Measurements from ENCODE around the gene ZNF831. TPM values are rescaled to one million over a fixed set of nuclear protein-coding genes. Genes with fewer than 3 reads are reported as not detected.
A peak's percentile ranks its signal among the peaks of the same experiment; 100 is the strongest.

ZNF831 gene
- total RNA-seq, 2 experiments from 2014 or later, result 10.9 to 11.9 TPM

- H3K27ac Mint-ChIP-seq, result peak overlapping the region; percentile 97
- peaks cover 9% of the 10 kb centered on the region for H3K36me3 Mint-ChIP-seq (ENCODE audit: low read depth)
- peaks cover 75% of the 10 kb centered on the region for H3K4me1 Mint-ChIP-seq (ENCODE audit: low read depth)
- no peak overlapping the region for H3K4me3 Mint-ChIP-seq
- DNase-seq (peak; percentile 35), ATAC-seq (no peak)
- H3K9me3 Mint-ChIP-seq, result peaks cover 10% of the 10 kb centered on the region
- CTCF ChIA-PET, result interaction anchor here (0.9 to 6.9 kb wide), 6 partner anchors 8 to 87 kb away, joined by 3 to 36 read pairs (median 4); no protein-coding TSS in a partner anchor
- TF ChIP-seq CTCF (IDR thresholded peaks at IDR 0.05), result no peak
- POLR2A ChIA-PET, result interaction anchor here (1.5 to 6.6 kb wide), 8 partner anchors 8 to 57 kb away, joined by 4 to 44 read pairs (median 13); partner anchors contain the start of gene ZNF831
- intact Hi-C loops (cut with micrococcal nuclease), result loop anchor here (5.0 kb wide), 1 partner anchor 41 kb away; the partner anchor contains the start of gene ZNF831
- no peaks in the 10 kb centered on the region for H3K27me3 Mint-ChIP-seq
Observed at GRCh38 chr20:59120919-59121318, 42.7 kb upstream of the ZNF831 start.

- peaks cover 10% of the 10 kb centered on the region for H3K9me3 Mint-ChIP-seq
- H3K4me3 Mint-ChIP-seq, result peak overlapping the region; percentile 70
- peak; percentile 50 for DNase-seq
- no peak for TF ChIP-seq CTCF (IDR thresholded peaks at IDR 0.05)
- POLR2A ChIA-PET, result interaction anchor here (0.7 to 6.6 kb wide), 17 partner anchors 9 to 132 kb away, joined by 3 to 44 read pairs (median 6); partner anchors contain the start of genes ATP5F1E and ZNF831
- CTCF ChIA-PET, result interaction anchor here (0.7 to 6.9 kb wide), 16 partner anchors 8 to 329 kb away, joined by 3 to 36 read pairs (median 4); partner anchors contain the start of gene ZNF831
- intact Hi-C loops (cut with micrococcal nuclease), result loop anchor here (2.0 to 5.0 kb wide), 2 partner anchors 23 to 40 kb away; partner anchors contain the start of gene ZNF831
- peaks cover 9% of the 10 kb centered on the region for H3K36me3 Mint-ChIP-seq (ENCODE audit: low read depth)
- peaks cover 74% of the 10 kb centered on the region for H3K4me1 Mint-ChIP-seq (ENCODE audit: low read depth)
- no peaks in the 10 kb centered on the region for H3K27me3 Mint-ChIP-seq
- peak overlapping the region; percentile 97 for H3K27ac Mint-ChIP-seq
- peak; percentile 29 for ATAC-seq
Observed at GRCh38 chr20:59121714-59122565, 41.7 kb upstream of the ZNF831 start.

- peak; percentile 67 for ATAC-seq
- ChIA-PET POLR2A (interaction anchor here (1.0 to 6.6 kb wide), 17 partner anchors 9 to 132 kb away, joined by 3 to 44 read pairs (median 6); partner anchors contain the start of genes ATP5F1E and ZNF831), CTCF (interaction anchor here (0.8 to 6.9 kb wide), 19 partner anchors 9 to 329 kb away, joined by 3 to 36 read pairs (median 5); partner anchors contain the start of gene ZNF831)
- peak overlapping the region; percentile 97 for H3K27ac Mint-ChIP-seq
- no peak for DNase-seq
- peaks cover 10% of the 10 kb centered on the region for H3K9me3 Mint-ChIP-seq
- TF ChIP-seq CTCF (IDR thresholded peaks at IDR 0.05), result no peak
- H3K36me3 Mint-ChIP-seq (ENCODE audit: low read depth), result peaks cover 9% of the 10 kb centered on the region
- H3K4me3 Mint-ChIP-seq, result peak overlapping the region; percentile 70
- H3K4me1 Mint-ChIP-seq (ENCODE audit: low read depth), result peaks cover 72% of the 10 kb centered on the region
- H3K27me3 Mint-ChIP-seq, result no peaks in the 10 kb centered on the region
- intact Hi-C loops (cut with micrococcal nuclease), result loop anchor here (2.0 to 5.0 kb wide), 2 partner anchors 22 to 40 kb away; partner anchors contain the start of gene ZNF831
Observed at GRCh38 chr20:59122566-59122919, 41.1 kb upstream of the ZNF831 start.

- intact Hi-C loops (cut with micrococcal nuclease), result loop anchor here (2.0 to 5.0 kb wide), 2 partner anchors 22 to 39 kb away; partner anchors contain the start of gene ZNF831
- peak; percentile 62 for ATAC-seq
- POLR2A ChIA-PET, result interaction anchor here (0.6 to 6.6 kb wide), 17 partner anchors 8 to 166 kb away, joined by 3 to 44 read pairs (median 5); partner anchors contain the start of genes ATP5F1E and ZNF831
- Mint-ChIP-seq H3K4me3 (peak overlapping the region; percentile 70), H3K9me3 (peaks cover 10% of the 10 kb centered on the region), H3K27me3 (no peaks in the 10 kb centered on the region), H3K36me3 (ENCODE audit: low read depth) (peaks cover 9% of the 10 kb centered on the region), H3K27ac (peak overlapping the region; percentile 97), H3K4me1 (ENCODE audit: low read depth) (peaks cover 66% of the 10 kb centered on the region)
- DNase-seq, result peak; percentile 75
- CTCF ChIA-PET, result interaction anchor here (1.0 to 6.9 kb wide), 15 partner anchors 9 to 328 kb away, joined by 3 to 36 read pairs (median 5); no protein-coding TSS in a partner anchor
- no peak for TF ChIP-seq CTCF (IDR thresholded peaks at IDR 0.05)
Observed at GRCh38 chr20:59123011-59123677, 40.5 kb upstream of the ZNF831 start.
